C4-2B (cell line): ENCODE data around the gene UBAP1L.

Source experiments
- ZFX ChIP-seq: fragments of 450-650 bp; IDR thresholded peaks from 2 replicates; pipeline ENCODE4 v1.6.1; 2017
- TF ChIP-seq, protein P1 (sequence below): fragments of 450-650 bp; conservative IDR thresholded peaks from 2 replicates; pipeline ENCODE4 v1.5.1; 2017; ENCODE audit warnings: mild to moderate bottlenecking

DNA sequence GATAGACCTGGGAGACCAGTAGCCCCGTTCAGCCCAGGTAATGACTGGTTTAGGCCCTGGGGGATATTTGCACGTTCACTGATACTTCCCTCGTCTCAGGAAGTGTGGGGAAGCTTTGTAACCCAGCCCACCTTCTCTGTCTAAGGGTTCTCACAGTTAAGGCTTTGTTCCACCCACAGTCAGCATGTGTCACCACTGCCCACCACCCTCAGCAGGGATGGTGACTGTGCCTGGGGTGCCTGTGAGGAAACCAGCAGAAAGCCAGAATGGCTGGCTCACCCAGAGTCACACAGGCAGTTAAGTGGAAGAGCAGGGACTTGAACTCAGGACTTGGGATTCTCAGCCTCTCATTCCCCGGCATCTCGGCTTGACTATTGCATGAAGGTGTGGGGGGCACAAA, 33.2 kb downstream of the UBAP1L start:
- TF ChIP-seq, protein P1, sequence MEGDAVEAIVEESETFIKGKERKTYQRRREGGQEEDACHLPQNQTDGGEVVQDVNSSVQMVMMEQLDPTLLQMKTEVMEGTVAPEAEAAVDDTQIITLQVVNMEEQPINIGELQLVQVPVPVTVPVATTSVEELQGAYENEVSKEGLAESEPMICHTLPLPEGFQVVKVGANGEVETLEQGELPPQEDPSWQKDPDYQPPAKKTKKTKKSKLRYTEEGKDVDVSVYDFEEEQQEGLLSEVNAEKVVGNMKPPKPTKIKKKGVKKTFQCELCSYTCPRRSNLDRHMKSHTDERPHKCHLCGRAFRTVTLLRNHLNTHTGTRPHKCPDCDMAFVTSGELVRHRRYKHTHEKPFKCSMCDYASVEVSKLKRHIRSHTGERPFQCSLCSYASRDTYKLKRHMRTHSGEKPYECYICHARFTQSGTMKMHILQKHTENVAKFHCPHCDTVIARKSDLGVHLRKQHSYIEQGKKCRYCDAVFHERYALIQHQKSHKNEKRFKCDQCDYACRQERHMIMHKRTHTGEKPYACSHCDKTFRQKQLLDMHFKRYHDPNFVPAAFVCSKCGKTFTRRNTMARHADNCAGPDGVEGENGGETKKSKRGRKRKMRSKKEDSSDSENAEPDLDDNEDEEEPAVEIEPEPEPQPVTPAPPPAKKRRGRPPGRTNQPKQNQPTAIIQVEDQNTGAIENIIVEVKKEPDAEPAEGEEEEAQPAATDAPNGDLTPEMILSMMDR = no peak
- TF ChIP-seq ZFX = no peak
